GM21825 (cell line): Measurements from ENCODE around the gene ABCB4.

Source experiments
- ATAC-seq: cut with Tn5 transposase; IDR thresholded peaks from one replicate; pipeline ENCODE4 v1.9.1; 2021; ENCODE audit warnings: mild to moderate bottlenecking, moderate library complexity; ENCODE audit not compliant: unreplicated experiment

Gene ABCB4

DNA sequence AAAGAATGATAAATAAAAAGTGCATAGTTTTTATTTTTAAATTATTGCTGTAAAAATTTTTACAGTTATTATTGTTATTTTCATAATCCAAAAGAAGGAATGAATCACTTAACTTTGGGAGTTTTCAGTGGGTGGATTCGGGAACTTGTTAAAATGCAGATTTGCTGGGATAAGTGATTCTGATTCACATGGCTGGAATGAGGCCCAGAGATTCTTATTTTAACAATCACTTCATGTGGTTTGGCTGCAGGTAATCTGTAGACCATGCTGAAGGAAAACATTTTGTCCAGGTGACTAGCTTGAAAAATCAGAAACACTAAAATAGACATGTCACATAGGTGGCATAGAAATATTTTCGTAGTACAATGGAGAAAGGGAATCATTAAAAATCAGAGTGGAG, 116.1 kb downstream of the ABCB4 start:
- ATAC-seq, result no peak

DNA sequence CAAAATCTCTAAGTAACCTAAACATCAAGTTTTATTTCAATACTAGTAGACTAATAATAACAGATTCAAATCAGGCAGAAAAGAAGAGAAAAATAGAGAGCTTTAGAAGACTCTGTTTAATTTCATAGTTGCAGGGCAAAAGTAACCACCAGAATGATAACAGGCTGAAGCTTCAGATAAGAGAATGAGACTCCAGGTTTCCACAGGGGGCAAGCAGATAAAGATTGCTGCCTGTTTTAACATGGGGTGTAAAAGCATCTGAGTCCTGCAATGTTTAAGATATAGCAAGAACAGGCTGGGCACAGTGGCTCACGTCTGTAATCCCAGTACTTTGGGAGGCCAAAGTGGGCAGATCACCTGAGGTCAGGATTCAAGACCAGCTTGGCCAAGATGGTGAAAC, 119.0 kb downstream of the ABCB4 start:
- ATAC-seq, result no peak

DNA sequence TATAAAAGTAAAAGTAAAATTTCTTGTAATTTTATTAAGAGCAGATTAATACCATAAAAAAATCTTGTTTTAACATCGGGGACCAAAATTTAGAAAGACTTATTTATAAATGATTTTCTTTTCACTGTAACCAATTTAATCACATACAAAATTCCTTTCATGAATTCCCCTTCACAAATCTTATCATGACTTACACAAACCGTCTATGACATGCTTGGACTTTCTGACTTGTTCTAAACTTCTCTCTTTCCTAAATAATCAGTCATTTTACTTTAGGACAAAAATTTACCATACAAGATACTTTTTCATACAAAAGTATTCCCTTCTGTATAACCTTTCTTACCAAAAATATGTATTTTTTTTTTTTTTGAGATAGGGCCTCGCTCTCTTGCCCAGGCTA, 120.7 kb downstream of the ABCB4 start:
- ATAC-seq, result no peak
